GM19372 (cell line): ENCODE results near the gene PCSK4.
"Not testable (repeated sequence)": the region's sequence is repeated elsewhere in the genome, so short reads cannot be mapped to it uniquely, and the experiment has no call there.

Experiments
- ATAC-seq: cut with Tn5 transposase; IDR thresholded peaks from one replicate; pipeline ENCODE4 v1.9.1; 2021; ENCODE audit warnings: mild to moderate bottlenecking, low read depth, moderate library complexity; ENCODE audit not compliant: unreplicated experiment

PCSK4 gene

DNA sequence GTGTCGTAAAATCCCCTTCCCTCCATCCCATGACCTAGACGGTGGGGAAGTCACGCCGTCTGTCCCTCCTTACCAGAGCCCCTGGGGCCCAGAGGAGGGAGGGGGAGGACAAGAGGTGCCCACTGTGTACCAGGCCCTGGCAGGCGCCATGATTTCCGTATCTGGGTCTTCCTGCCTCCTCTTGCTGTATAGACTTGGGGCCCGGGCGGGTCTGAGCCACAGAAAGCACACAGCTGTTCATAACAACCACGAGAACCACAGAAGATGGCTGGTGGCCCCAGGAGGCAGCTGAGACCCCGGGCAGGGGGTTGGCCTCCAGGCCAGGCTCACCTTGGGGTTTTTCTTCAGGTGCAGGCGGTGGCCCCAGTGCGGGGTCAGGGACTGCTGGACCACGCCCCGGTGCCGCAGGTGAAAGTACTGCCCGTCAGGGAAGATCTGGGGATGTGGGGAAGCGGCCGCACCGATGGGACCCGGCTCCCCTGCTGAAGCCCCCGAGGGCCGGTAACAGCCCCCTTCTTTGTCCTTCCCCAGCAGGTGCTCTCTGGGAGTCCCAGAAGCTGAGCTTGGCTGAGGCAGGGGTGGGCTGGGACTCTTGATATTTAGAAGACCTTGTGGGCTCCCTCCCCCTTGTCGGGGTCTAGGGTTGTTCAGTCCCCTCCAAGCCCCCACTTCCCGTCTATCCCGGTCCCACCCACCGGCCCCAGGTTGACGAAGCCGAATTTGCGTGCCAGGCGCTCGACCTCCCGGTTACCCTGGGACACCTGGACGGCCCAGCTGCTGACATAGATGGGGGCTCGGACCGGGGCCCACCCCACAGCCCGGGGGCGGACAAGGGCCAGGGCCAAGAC is 463 bp downstream of the PCSK4 start:
- no peak for ATAC-seq

DNA sequence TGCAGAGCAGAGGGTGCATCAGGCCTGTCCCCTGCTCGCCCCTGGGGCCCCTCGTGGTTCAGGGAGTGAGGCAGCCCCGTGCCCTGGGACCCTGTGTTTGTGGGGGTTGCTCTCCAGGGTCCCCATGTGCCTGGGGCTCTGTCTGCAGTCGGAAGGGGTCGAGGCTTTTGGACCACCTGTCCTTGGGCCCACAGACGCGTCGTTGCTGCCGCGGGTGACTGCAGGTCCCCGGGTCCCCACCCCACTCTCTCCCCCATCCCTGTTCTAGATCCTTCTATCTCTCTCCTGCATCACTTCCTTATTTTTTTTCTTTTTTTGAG is 1.9 kb downstream of the PCSK4 start:
- no peak for ATAC-seq

DNA sequence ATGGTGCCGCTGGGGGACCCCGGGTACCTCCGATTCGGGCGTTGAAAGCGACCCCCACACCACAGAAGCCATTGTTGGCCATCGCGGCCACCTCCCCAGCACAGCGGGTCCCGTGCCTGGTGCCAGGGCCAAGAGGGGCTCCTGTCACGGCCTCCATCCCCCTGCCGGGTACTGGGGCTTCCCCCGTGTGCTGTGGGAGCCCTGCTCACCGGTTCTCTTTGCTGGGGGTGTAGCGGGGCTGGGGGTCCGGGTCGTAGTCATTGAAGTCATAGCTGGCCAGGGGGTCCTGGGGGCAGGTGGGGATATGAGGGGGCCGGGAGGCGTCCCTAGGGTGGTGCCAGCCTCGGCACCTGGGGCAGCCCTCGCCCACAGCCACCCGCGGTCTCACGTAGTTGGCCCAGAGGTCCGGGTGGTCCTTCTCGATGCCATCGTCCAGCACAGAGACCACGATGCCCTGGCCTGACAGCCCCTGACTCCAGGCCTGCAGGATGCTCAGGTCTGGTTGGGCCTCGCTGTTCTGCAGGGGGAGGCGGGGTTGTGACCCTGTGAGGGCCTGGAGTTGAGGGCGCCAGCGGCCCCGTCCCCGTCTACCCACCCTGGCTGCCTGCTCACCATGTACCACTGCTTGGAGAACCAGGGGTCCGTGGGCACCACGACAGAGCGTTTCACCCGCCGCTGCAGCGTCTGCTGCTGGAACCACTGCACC is 2.4 kb downstream of the PCSK4 start:
- ATAC-seq = no peak

DNA sequence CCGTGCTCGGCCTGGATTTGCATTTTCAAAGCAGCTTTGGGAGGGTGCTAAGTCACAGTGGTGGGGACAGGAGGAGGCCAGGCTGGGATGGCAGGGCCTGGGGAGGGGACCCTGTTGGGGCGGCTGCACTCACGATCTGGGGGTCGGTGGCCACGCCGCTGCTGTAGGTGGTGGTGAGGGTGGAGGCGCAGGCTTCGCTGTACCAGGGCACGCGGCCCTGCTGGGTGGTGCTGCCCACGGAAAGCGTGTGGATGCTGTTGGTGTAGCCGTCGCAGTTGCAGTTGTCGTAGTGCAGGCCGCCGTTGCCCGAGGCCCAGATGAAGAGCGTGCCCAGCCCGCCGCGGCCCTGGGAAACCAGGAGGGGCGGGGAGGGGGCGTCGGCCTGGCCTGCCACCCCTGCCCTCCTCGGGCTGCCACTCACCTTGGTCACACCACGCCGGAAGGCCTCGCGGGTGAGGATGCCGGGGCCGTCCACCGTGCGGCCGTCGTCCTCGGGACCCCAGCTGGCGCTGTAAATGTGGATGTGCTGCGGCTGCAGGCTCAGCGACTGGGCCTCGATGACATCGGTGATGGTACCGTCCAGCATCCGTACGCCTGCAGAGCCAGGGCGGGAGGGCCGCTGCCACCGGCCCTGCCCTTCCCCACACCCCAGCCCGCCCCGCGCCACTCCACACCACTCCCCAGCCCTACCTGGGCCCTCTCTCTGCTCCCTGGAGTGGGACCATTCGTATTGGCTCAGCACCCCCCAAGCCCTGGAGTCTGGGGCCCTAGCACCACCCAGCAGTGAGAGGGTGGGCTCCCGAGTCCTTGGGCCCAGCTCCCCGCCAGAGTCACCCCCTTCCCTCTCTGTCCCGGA is 3.2 kb downstream of the PCSK4 start:
- no peak for ATAC-seq

DNA sequence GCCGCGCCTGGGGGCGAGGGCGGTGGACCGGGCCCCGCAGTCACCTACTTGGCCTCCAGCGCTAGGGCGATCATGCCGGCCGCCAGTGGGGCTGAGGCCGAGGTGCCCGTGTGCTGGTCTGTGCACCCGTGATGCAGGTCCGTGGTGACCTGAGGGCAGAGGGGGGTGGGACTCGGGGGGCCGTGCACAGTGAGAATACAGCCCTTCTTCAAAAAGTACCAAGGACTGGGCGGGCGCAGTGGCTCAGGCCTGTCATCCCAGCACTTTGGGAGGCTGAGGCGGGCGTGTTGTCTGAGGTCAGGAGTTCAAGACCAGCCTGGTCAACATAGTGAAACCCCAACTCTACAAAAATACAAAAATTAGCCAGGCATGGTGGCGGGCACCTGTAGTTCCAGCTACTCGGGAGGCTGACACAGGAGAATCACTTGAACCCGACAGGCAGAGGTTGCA is 6.1 kb downstream of the PCSK4 start:
- no peak for ATAC-seq

DNA sequence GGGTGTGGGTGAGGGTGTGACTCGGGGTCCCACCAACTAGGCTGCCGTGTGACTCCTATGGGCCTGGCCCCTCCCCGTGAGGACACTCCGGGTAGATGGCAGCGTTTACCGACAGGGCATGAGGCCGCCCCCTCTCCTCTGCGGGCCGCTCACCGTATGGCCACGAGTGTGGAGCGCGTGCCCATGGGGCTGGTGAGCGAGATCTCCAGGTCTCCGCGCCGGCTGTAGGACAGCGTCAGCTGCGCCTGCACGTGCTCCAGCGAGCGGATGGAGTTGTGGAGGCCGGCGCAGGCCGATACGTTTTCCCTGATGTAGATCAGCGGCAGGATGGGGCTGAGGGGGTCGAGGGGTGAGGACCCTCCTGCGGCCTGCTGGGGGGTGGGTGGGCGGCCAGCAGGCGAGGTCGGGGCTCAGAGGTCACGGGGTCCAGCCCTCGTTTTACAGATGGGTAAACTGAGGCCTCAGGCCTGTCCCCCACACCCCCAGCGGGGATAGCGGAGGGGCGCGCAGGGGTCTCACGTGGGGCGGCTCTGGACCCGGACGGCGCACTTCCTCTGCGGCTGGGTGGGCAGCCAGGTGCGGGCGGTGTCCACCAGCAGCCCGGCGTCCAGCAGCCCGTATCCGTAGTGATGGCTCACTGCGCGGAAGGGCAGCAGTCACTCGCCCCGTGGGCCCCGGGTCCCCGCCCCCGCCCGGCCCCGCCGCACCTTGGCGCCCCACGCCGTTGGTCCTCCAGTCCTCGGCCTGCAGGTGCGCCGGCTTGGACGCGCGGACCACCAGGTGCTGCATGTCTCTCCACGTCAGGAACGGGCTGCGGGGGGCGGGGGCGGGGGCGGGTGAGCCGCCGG is 6.8 kb downstream of the PCSK4 start:
- ATAC-seq = no peak

DNA sequence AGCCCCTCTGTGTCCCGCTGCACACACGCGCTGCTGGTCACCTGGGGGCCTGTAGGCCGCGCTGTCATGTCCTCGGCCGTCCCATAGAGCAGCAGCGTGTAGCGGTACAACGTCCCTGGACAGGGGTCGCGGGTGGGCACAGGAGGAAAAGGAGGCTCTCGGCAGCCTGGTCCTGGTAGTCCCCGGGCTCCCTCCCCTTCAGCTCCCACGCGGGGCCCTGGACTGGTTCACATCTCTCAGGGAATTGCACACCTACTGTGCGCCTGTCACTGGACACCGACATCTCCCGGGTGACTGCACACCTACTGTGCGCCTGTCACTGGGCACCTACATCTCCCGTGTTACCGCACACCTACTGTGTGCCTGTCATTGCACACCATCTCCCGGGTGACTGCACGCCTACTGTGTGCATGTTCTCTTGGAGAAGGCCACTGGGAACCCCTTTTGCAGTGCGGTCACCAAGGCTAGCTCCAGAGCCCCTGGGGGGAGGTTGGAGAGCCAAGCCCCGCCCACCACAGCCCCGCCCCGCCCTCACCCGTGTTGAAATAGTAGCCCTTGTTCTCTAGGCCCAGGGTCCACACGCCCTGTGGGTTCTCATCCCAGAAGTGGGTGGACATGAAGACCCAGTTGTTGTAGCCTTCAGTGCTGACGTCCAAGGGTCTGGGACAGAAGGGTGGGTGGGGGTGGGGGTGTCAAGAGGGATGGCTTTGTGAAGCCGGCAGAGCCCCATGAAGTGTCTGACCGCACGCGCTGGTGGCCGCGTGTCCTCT is 7.6 kb downstream of the PCSK4 start:
- ATAC-seq = no peak

DNA sequence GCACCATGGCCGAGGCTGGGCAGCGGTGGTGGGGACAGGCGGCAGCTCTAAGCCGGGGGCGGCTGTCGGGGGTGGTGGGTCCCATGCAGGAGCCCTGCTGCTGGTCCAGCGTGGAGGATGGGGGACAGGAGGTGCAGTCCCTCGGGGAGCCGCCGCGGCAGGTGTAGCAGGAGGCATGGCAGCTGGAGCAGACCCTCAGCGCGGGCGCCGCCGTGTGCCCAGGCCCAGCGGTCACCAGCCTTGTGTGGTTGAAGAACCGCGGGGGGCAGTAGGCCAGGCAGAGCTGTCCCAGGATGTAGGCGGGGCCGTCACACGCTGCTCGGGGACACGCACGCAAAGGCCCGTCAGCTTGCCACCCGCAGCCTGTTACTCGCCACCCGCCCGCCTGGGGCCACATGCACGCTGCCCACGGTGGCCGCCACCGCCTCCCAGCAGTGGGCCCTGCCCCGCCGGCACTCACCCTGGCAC is 8.2 kb downstream of the PCSK4 start:
- no peak for ATAC-seq

DNA sequence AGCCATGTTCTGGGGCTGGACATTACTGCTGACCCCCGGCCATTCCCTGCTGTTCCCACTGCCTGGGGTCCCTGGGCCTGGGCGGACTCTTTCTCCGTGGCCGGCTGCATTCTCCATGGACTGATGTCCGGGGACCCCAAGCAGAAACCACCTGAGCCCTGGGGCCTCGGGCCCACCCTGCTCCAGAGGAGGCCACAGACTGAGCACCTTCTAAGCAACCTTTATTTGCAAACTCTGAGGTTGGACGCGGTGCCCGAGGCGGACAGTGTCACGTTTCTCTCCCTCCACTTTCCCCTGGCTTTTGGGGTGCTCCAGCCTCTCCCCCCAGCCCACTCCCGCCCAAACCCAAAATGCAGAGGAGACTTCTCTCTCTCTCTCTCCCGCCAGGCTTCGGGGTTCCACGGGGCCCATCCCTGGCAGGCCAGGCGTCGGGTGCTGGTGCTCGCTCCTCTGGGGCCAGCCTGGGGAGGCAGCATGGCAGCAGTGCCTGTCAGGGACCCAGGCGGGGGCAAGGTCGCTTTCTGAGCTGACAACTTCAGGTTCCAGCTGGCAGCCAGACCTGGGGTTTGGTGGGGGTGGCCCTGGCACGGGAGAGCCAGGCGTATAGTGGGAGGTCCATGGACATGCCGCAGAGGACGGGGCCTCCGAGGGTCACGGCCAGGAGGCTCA is 8.8 kb downstream of the PCSK4 start:
- no peak for ATAC-seq

DNA sequence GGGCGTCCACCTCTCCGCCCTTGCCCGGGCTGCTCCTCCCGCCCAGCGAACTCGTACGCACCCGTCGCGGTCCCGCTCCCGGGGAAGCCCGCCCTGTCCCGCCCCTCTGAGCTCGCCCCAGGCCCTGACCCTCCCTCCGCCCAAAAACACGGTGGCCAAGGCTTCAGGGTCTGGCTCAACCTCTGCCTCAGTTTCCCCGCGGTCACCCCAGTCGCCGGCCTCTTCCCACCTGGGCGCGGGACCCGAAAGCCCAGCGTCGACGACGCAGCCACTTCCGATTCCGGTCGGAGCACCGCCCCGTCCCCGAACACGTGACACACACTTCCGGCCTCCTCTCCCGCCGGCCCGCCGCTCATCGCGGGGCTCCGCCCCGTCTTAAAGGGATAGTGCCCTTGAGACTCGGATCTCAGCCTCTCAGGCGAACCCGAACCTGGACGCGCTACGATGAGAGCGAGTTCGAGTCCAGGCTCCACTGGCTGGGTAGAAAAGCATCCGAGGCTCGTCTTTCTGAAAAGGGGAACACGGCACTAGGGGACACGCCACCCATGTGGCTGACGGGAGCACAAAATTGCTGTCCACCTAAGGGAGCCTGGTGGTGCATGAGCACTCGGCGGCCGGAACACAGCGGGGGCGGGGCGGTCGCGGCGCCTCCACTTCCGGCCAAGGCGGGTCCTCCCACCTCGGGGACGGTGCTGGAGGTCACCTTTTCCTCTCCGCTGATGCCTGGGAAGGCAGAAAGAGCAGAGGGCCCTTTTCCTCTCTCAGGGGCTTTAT is 11.0 kb downstream of the PCSK4 start, which contains the start of gene C19orf25:
TSS of gene C19orf25 (minus strand) at position 282 of the 774 bp plus-strand sequence. CDS start 312 bp downstream, outside the sequence.
- ATAC-seq = peak; percentile 88

DNA sequence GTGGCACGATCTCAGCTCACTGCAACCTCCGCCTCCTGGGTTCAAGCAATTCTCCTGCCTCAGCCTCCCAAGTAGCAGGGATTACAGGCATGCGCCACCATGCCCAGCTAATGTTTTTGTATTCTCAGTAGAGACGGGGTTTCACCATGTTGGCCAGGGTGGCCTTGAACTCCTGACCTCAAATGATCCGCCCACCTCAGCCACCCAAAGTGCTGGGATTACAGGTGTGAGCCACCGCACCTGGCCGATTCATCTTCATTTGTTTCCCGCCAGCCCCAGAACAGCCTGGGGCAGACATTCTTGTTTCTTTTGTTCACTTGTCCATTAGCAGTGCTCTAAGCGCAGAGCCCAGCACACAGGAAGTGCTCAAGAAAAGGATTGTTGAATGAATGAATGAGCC is 13.1 kb downstream of the PCSK4 start:
- ATAC-seq = not testable (repeated sequence)

DNA sequence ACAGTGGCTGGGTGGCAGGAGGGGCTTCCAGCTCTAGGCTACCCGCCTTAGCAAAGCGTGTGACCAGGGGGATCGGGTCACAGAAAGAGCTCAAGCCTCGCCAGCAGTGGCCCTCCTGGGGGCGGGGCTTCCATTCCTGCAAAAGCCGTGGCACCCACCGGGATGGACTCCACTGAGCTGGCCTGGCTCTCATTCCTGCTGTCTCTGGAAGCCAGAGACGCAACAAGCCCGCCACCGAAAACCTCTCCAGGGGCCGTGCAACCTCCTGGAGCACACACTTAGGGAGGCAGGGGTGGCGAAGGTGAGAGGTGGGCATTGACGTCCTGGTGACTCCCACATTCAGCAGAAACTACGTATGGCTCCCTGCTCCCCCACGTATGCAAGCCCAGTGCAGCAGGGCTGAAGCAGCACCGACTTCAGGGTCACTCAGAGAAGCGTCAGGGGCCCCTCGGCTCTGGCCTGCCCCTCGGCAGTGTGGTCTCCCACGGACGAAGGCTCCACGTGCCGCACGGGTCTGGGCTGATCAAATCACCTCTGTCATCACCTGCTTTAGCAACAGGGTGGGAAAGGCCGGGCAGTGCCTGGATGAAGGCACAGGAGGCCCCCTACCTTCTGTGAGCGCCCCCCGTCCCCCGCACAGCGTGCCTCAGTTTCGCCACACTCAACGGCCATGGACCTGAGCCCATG is 14.3 kb downstream of the PCSK4 start:
- ATAC-seq = no peak

DNA sequence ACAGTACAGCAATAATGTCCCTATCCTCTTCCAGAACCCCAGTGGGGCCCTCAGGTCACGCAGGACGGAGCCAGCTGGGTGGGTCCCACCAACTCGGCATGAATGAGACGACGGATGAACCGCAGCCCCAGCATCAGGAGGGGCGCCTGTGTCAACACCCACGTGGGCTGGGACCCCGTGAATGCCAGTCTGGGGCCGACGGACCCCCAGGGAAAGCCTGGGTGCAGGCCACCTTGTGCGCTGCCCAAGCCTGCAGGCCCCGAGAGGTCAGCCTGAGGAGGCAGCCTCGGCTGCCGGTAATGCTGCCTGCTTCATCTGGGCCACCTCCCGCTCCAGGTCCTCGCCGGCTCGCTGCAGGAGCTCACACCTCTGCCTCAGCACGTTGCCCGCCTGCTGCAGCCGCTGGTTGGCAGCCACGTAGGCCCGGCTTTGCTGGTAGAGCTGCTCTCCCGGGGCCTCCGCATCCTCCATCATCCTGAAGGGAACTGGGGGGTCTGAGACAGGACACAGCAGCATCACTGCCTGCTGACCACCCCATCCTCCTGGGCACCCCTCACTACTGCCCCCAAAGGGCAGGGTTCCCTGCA is 15.3 kb downstream of the PCSK4 start:
- no peak for ATAC-seq

DNA sequence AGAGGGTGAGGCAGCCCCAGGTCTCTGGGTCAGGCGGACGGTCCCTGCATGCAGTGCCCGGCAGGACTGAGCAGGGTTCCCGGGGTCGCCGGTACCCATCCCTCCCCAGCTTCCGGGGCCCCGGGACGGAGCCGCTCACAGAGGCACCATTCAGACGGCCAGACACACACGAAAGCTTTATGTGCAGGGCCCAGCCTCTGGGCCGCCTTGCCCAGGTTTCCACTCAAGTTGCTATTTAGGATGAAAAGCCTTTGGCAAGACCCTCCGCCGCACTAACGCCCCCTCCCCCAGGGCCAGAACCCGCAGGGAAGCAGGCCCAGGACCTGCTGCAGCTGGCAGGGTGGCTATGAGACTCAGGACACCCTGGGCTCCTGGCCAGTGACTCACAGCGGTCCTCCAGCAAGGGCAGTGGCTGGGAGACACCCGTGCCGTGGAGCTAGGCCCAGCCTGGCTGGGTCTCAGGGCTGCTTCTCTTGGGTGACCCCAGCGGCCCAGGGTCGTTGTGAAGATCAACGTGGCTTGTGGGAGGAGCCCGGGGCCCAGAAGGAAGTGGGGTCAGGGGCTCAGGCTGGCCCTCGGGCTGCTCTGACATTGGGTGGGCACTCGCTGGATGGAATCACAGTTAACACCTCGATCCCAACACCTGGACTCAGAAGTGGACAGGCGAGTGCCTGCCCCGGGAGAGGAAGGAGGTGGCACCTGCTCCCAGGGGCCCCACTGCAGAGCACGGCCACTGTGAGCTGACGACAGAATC is 16.0 kb downstream of the PCSK4 start:
- ATAC-seq = no peak

DNA sequence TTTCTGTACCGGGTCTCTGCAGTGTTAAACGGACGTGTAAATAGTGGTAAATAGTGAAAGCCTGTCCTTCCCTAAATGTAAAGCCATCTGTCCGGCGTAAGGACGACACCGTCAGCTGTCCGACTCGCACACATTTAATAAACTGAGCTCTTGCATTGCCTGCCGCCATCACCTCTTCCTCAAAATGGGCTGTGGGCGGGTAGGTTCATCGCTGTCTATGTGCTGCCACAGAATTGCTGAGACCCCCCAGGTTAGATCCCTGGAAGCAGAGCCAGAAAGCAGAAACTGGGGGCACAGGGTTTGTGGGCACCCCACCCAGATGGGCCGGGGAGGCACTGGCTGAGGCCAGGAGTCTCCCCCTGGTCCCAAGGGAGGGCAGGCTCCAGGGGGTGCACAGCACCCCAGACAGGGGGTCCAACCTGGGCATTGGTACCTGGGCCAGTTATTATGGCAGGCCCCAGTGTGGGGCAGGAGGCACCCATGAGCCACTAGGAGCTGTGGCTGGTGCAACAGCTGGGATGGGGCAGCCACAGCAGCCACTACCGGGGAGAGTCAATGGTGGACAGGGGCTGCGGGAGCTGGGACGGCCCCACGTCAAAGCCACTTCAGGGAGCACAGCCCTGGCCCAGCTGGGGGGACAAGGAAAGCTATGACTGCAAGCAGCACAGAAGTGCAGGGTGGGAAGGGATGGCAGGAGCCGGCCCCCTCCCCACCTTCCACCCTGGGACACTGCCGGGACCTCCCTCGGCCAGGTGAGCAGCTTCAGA is 16.9 kb downstream of the PCSK4 start:
- no peak for ATAC-seq
